Naive thymus-derived CD4-positive, alpha-beta T cell (primary cell): Measurements from ENCODE around the gene PDK2. TPM values are rescaled to one million over a fixed set of nuclear protein-coding genes. Genes with fewer than 3 reads are reported as not detected.

Source experiments
- ATAC-seq: fragments of 150-1000 bp; cut with Tn5 transposase; 2 replicates; pipeline ENCODE4 v1.10.0; 2021; ENCODE audit warnings: mild to moderate bottlenecking, moderate library complexity
- CTCF ChIA-PET: fragments of 350-600 bp; sonication (Branson Sonifier 250); formaldehyde crosslinking; loops from one replicate; lab custom pipeline; 2021; ENCODE audit warnings: antibody characterized with exemption; lab: Charles Lee
- POLR2A ChIA-PET: fragments of 350-600 bp; sonication (Branson Sonifier 250); formaldehyde crosslinking; loops from one replicate; lab custom pipeline; 2021; ENCODE audit warnings: antibody characterized with exemption, inconsistent platforms; lab: Charles Lee
- DNase-seq, 9 donors: peaks; one replicate each; pipeline versions ENCODE4 v3.0.0 to v3.0.0-alpha.2; 2020 to 2022; ENCODE audit warnings: mixed read lengths in 1 of 9
- H3K27ac ChIP-seq: one replicate; pipeline ENCODE4 v1.7.0; 2013; ENCODE audit warnings: mild to moderate bottlenecking, low read depth, low read length, moderate library complexity
- H3K27me3 ChIP-seq, 2 donors: one replicate each; pipeline ENCODE4 v1.7.0; 2013; ENCODE audit warnings: low read length in 2 of 2, mild to moderate bottlenecking in 2 of 2, moderate library complexity in 2 of 2; ENCODE audit not compliant: control insufficient read depth in 2 of 2, insufficient read depth in 2 of 2
- H3K36me3 ChIP-seq, 3 experiments: 1 replicate in 2 of 3; 2 replicates in 1 of 3; pipeline ENCODE4 v1.7.0; 2013; ENCODE audit warnings: low read length in 3 of 3, mild to moderate bottlenecking in 3 of 3, moderate library complexity in 1 of 3; ENCODE audit not compliant: insufficient read depth in 3 of 3, control insufficient read depth in 2 of 3
- H3K4me1 ChIP-seq, 2 donors: one replicate each; pipeline ENCODE4 v1.7.0; 2013; ENCODE audit warnings: low read length in 2 of 2, mild to moderate bottlenecking in 2 of 2, moderate library complexity in 1 of 2; ENCODE audit not compliant: control insufficient read depth in 2 of 2, insufficient read depth in 2 of 2
- H3K4me3 ChIP-seq: 2 replicates; pipeline ENCODE4 v1.7.0; 2013; ENCODE audit warnings: mild to moderate bottlenecking, low read length
- H3K9me3 ChIP-seq, 3 experiments: 1 replicate in 2 of 3; 2 replicates in 1 of 3; pipeline ENCODE4 v1.7.0; 2013; ENCODE audit warnings: low read length in 3 of 3; ENCODE audit not compliant: control insufficient read depth in 2 of 3
- H3K27ac Mint-ChIP-seq, 9 donors: one replicate each; pipeline ENCODE4 v1.8.0; 2020 to 2022; ENCODE audit warnings: mixed read lengths in 9 of 9, mild to moderate bottlenecking in 8 of 9, moderate library complexity in 5 of 9, inconsistent platforms in 2 of 9
- H3K27me3 Mint-ChIP-seq, 5 donors: one replicate each; pipeline ENCODE4 v1.8.0; 2021 to 2022; ENCODE audit warnings: mixed read lengths in 5 of 5, mild to moderate bottlenecking in 1 of 5
- H3K36me3 Mint-ChIP-seq, 5 donors: one replicate each; pipeline ENCODE4 v1.8.0; 2020 to 2022; ENCODE audit warnings: mixed read lengths in 5 of 5, mild to moderate bottlenecking in 3 of 5, inconsistent platforms in 1 of 5
- H3K4me1 Mint-ChIP-seq, 7 donors: one replicate each; pipeline ENCODE4 v1.8.0; 2020 to 2022; ENCODE audit warnings: mixed read lengths in 7 of 7, mild to moderate bottlenecking in 3 of 7, inconsistent platforms in 1 of 7
- H3K4me3 Mint-ChIP-seq, 10 donors: one replicate each; pipeline ENCODE4 v1.8.0; 2020 to 2022; ENCODE audit warnings: mild to moderate bottlenecking in 10 of 10, mixed read lengths in 10 of 10, moderate library complexity in 6 of 10, inconsistent platforms in 2 of 10
- H3K9me3 Mint-ChIP-seq, 11 donors: one replicate each; pipeline ENCODE4 v1.8.0; 2020 to 2022; ENCODE audit warnings: mixed read lengths in 11 of 11, mild to moderate bottlenecking in 4 of 11, inconsistent platforms in 1 of 11, moderate library complexity in 1 of 11
- intact Hi-C, 2 donors: fragments of 100-400 bp; cut with micrococcal nuclease; formaldehyde crosslinking; loops; one replicate each; pipeline ENCODE4 v1.15.1; 2023
- polyA plus RNA-seq, 2 donors: library from polyadenylated mRNA; unstranded; fragments of 300-500 nt; fragmentation: Illumina TruSeq; gene quantifications; one replicate each; pipeline ENCODE4 v1.2.3, GENCODE V29; 2021
- total RNA-seq, 6 experiments: library from RNA in 5 of 6; stranded (reverse) in 5 of 6; gene quantifications; 1 replicate in 5 of 6; 2 replicates in 1 of 6; pipeline ENCODE4 v1.2.3 and lab custom pipeline; 2021 to 2026

The PDK2 gene
- total and polyA plus RNA-seq, 7 experiments from 2014 or later, result 16.7 to 50.4 (median 37.2) TPM

- peaks cover 22 to 67% (median 25%) of the 10 kb centered on the region in 3 experiments for H3K36me3 ChIP-seq
- H3K27me3 Mint-ChIP-seq, result peaks cover 0 to 6% (median 5%) of the 10 kb centered on the region in 5 donors
- CTCF ChIA-PET, result interaction anchor here (1.0 to 1.9 kb wide), 3 partner anchors 21 to 41 kb away, joined by 3 to 5 read pairs (median 5); no protein-coding TSS in a partner anchor
- H3K36me3 Mint-ChIP-seq, result peaks cover 0 to 49% (median 29%) of the 10 kb centered on the region in 5 donors
- no peaks in the 10 kb centered on the region for H3K9me3 ChIP-seq
- no peak overlapping the region for H3K27ac ChIP-seq
- intact Hi-C loops, result no loop called here
- H3K27ac Mint-ChIP-seq, result peak overlapping the region in 1 of 9 donors; percentile 34
- no peak overlapping the region for H3K4me3 ChIP-seq
- H3K4me1 ChIP-seq, result peaks cover 17 to 22% of the 10 kb centered on the region in 2 donors
- no peaks in the 10 kb centered on the region for H3K9me3 Mint-ChIP-seq
- DNase-seq (no peak), ATAC-seq (no peak)
- H3K4me1 Mint-ChIP-seq, result peaks cover 20 to 55% (median 33%) of the 10 kb centered on the region in 7 donors
- H3K4me3 Mint-ChIP-seq, result no peak overlapping the region
- POLR2A ChIA-PET, result no interaction called here
- no peaks in the 10 kb centered on the region for H3K27me3 ChIP-seq
Observed at GRCh38 chr17:50136096-50136687, 41.0 kb downstream of the PDK2 start.

GRCh38 chr17:50137042-50137441 is 41.9 kb downstream of the PDK2 start:
- Histone ChIP-seq H3K36me3 (peaks cover 22 to 71% (median 25%) of the 10 kb centered on the region in 3 experiments), H3K4me3 (no peak overlapping the region), H3K4me1 (peaks cover 25 to 29% of the 10 kb centered on the region in 2 donors), H3K27ac (no peak overlapping the region), H3K27me3 (no peaks in the 10 kb centered on the region), H3K9me3 (no peaks in the 10 kb centered on the region)
- Mint-ChIP-seq H3K4me3 (no peak overlapping the region), H3K4me1 (peaks cover 25 to 55% (median 34%) of the 10 kb centered on the region in 7 donors), H3K27me3 (no peaks in the 10 kb centered on the region), H3K27ac (peak overlapping the region in 2 of 9 donors; percentile 39 to 55), H3K36me3 (peaks cover 0 to 55% (median 33%) of the 10 kb centered on the region in 5 donors), H3K9me3 (no peaks in the 10 kb centered on the region)
- POLR2A ChIA-PET, result interaction anchor here (0.8 to 1.1 kb wide), 2 partner anchors 17 to 25 kb away, joined by 3 read pairs; no protein-coding TSS in a partner anchor
- intact Hi-C loops, result no loop called here
- CTCF ChIA-PET, result interaction anchor here (0.6 to 1.9 kb wide), 5 partner anchors 20 to 41 kb away, joined by 3 to 5 read pairs (median 4); no protein-coding TSS in a partner anchor
- ATAC-seq, result no peak
- DNase-seq, result no peak

GRCh38 chr17:50139185-50139783 is 44.1 kb downstream of the PDK2 start:
- Histone ChIP-seq H3K27me3 (no peaks in the 10 kb centered on the region), H3K36me3 (peaks cover 22 to 88% (median 25%) of the 10 kb centered on the region in 3 experiments), H3K27ac (no peak overlapping the region), H3K4me3 (no peak overlapping the region), H3K9me3 (no peaks in the 10 kb centered on the region), H3K4me1 (peaks cover 36 to 37% of the 10 kb centered on the region in 2 donors)
- peaks cover 42 to 72% (median 54%) of the 10 kb centered on the region in 7 donors for H3K4me1 Mint-ChIP-seq
- H3K27me3 Mint-ChIP-seq, result no peaks in the 10 kb centered on the region
- ATAC-seq, result no peak
- no peaks in the 10 kb centered on the region for H3K9me3 Mint-ChIP-seq
- intact Hi-C loops, result no loop called here
- peak overlapping the region in 1 of 10 donors; percentile 65 for H3K4me3 Mint-ChIP-seq
- no peak for DNase-seq
- H3K36me3 Mint-ChIP-seq, result peaks cover 2 to 72% (median 42%) of the 10 kb centered on the region in 5 donors
- ChIA-PET POLR2A (interaction anchor here (0.9 to 4.0 kb wide), 6 partner anchors 9 to 24 kb away, joined by 3 to 42 read pairs (median 4); partner anchors contain the start of gene PPP1R9B), CTCF (interaction anchor here (0.7 to 3.9 kb wide), 16 partner anchors 9 to 157 kb away, joined by 3 to 59 read pairs (median 4); partner anchors contain the start of genes PPP1R9B, SAMD14 and SGCA)
- peak overlapping the region in 3 of 9 donors; percentile 25 to 83 (median 78) for H3K27ac Mint-ChIP-seq

- H3K36me3 ChIP-seq, result peaks cover 22 to 90% (median 28%) of the 10 kb centered on the region in 3 experiments
- no peaks in the 10 kb centered on the region for H3K27me3 ChIP-seq
- intact Hi-C loops, result loop anchor here (1.0 to 10.0 kb wide), 7 partner anchors 8 to 565 kb away; partner anchors contain the start of gene ANKRD40 (in 1 of the 2)
- peak overlapping the region; percentile 33 to 91 (median 72) for H3K4me3 Mint-ChIP-seq
- peaks cover 5 to 77% (median 44%) of the 10 kb centered on the region in 5 donors for H3K36me3 Mint-ChIP-seq
- H3K9me3 Mint-ChIP-seq, result no peaks in the 10 kb centered on the region
- no peaks in the 10 kb centered on the region for H3K9me3 ChIP-seq
- peaks cover 49 to 80% (median 63%) of the 10 kb centered on the region in 7 donors for H3K4me1 Mint-ChIP-seq
- ATAC-seq (peak; percentile 93), DNase-seq (peak; percentile 68 to 88 (median 77))
- POLR2A ChIA-PET, result interaction anchor here (0.9 to 4.0 kb wide), 7 partner anchors 8 to 23 kb away, joined by 3 to 42 read pairs (median 5); partner anchors contain the start of gene PPP1R9B
- peaks cover 37 to 42% of the 10 kb centered on the region in 2 donors for H3K4me1 ChIP-seq
- H3K27me3 Mint-ChIP-seq, result no peaks in the 10 kb centered on the region
- peak overlapping the region; percentile 55 for H3K4me3 ChIP-seq
- H3K27ac ChIP-seq, result peak overlapping the region; percentile 42
- H3K27ac Mint-ChIP-seq, result peak overlapping the region; percentile 34 to 92 (median 83)
- CTCF ChIA-PET, result interaction anchor here (0.8 to 3.9 kb wide), 11 partner anchors 8 to 157 kb away, joined by 3 to 59 read pairs (median 4); partner anchors contain the start of gene PPP1R9B
Observed at GRCh38 chr17:50139950-50140885, 45.1 kb downstream of the PDK2 start.

- no peak for ATAC-seq
- Histone ChIP-seq H3K9me3 (no peaks in the 10 kb centered on the region), H3K36me3 (peaks cover 22 to 85% (median 31%) of the 10 kb centered on the region in 3 experiments), H3K27me3 (no peaks in the 10 kb centered on the region), H3K4me1 (peaks cover 43 to 46% of the 10 kb centered on the region in 2 donors), H3K4me3 (peak overlapping the region; percentile 55), H3K27ac (peak overlapping the region; percentile 42)
- Mint-ChIP-seq H3K4me1 (peaks cover 58 to 90% (median 73%) of the 10 kb centered on the region in 7 donors), H3K9me3 (no peaks in the 10 kb centered on the region), H3K4me3 (peak overlapping the region; percentile 60 to 91 (median 70)), H3K27ac (peak overlapping the region; percentile 72 to 92 (median 87)), H3K36me3 (peaks cover 5 to 78% (median 44%) of the 10 kb centered on the region in 5 donors), H3K27me3 (no peaks in the 10 kb centered on the region)
- intact Hi-C loops, result loop anchor here (2.0 to 10.0 kb wide), 2 partner anchors 58 to 564 kb away; partner anchors contain the start of gene ANKRD40 (in 1 of the 2)
- CTCF ChIA-PET, result interaction anchor here (1.0 to 3.9 kb wide), 8 partner anchors 9 to 156 kb away, joined by 3 to 59 read pairs (median 4); partner anchors contain the start of gene PPP1R9B
- POLR2A ChIA-PET, result interaction anchor here (0.9 to 4.0 kb wide), 5 partner anchors 9 to 20 kb away, joined by 3 to 42 read pairs (median 5); partner anchors contain the start of gene PPP1R9B
- DNase-seq, result no peak
Observed at GRCh38 chr17:50141026-50141744, 46.0 kb downstream of the PDK2 start.
